Smooth muscle cell (in vitro differentiated cells): ENCODE measurements around the gene GOLGA1. TPM values are rescaled to one million over a fixed set of nuclear protein-coding genes. Genes with fewer than 3 reads are reported as not detected.

Experiments
- DNase-seq: peaks from one replicate; lab custom pipeline; 2025; ENCODE audit not compliant: unreplicated experiment; lab: John Stamatoyannopoulos, UW
- H2AFZ ChIP-seq: fragments of 200-600 bp; sonication (generic); 2 replicates; pipeline ENCODE4 v1.6.0; 2016; ENCODE audit warnings: antibody characterized with exemption, low read depth, mild to moderate bottlenecking
- H3F3A ChIP-seq: fragments of 200-600 bp; sonication (generic); 2 replicates; pipeline ENCODE4 v1.6.0; 2017; ENCODE audit warnings: antibody characterized with exemption, low read depth
- H3K27ac ChIP-seq: fragments of 200-600 bp; sonication (generic); 2 replicates; pipeline ENCODE4 v1.5.1; 2016; ENCODE audit warnings: low read depth, mild to moderate bottlenecking
- H3K27me3 ChIP-seq: fragments of 200-600 bp; sonication (generic); 2 replicates; pipeline ENCODE4 v1.6.1; 2016; ENCODE audit warnings: low read depth, mild to moderate bottlenecking
- H3K36me3 ChIP-seq: fragments of 200-600 bp; sonication (generic); 2 replicates; pipeline ENCODE4 v1.5.1; 2016; ENCODE audit warnings: low read depth
- H3K4me1 ChIP-seq: fragments of 200-600 bp; sonication (generic); 2 replicates; pipeline ENCODE4 v1.5.1; 2016; ENCODE audit warnings: low read depth
- H3K4me2 ChIP-seq: fragments of 200-600 bp; sonication (generic); 2 replicates; pipeline ENCODE4 v1.6.0; 2016; ENCODE audit warnings: mild to moderate bottlenecking
- H3K4me3 ChIP-seq: fragments of 200-600 bp; sonication (generic); 2 replicates; pipeline ENCODE4 v1.5.1; 2016; ENCODE audit warnings: mild to moderate bottlenecking
- H3K79me2 ChIP-seq: fragments of 200-600 bp; sonication (generic); 2 replicates; pipeline ENCODE4 v1.6.0; 2016; ENCODE audit warnings: low read depth, mild to moderate bottlenecking
- H3K9ac ChIP-seq: fragments of 200-600 bp; sonication (generic); 2 replicates; pipeline ENCODE4 v1.6.0; 2016; ENCODE audit warnings: low read depth
- H3K9me3 ChIP-seq: fragments of 200-600 bp; sonication (generic); replicated peaks from 2 replicates; pipeline ENCODE4 v1.5.1; 2016; ENCODE audit warnings: low read depth
- H4K20me1 ChIP-seq: fragments of 200-600 bp; sonication (generic); 2 replicates; pipeline ENCODE4 v1.6.0; 2016; ENCODE audit warnings: low read depth
- CTCF ChIP-seq: fragments of 200-600 bp; sonication (generic); IDR thresholded peaks from 2 replicates; pipeline ENCODE4 v1.5.1; 2017; ENCODE audit warnings: borderline replicate concordance, mild to moderate bottlenecking, antibody characterized with exemption; ENCODE audit not compliant: insufficient read depth, poor library complexity, severe bottlenecking
- WGBS: methylation state at CpG from one replicate; pipeline ENCODE4 v1.1.7; 2016; ENCODE audit warnings: low lambda C conversion rate; 5-methylcytosine and 5-hydroxymethylcytosine counted together
- polyA plus RNA-seq: library from polyadenylated mRNA; unstranded; fragments of >200 nt; fragmentation: Nextera tagmentation; extraction: Ambion mirVana; gene quantifications from 2 replicates; pipeline ENCODE4 v1.2.1, GENCODE V29; 2016
- total RNA-seq: library from RNA; depleted of rRNA; stranded (reverse); fragments of >200 nt; gene quantifications from 2 replicates; pipeline ENCODE4 v1.2.3, GENCODE V29; 2014

The GOLGA1 gene
- total and polyA plus RNA-seq, 2 experiments from 2014 or later = 6.8 to 11.0 TPM

- H3K9me3 ChIP-seq = no peaks in the 10 kb centered on the region
- WGBS = 87% methylated on average over 2 of the region's 2 CpGs
Measured at GRCh38 chr9:124949387-124949786, 8.5 kb upstream of the GOLGA1 start.

GRCh38 chr9:124947727-124948391 lies 7.0 kb upstream of the GOLGA1 start:
- H3K9me3 ChIP-seq = no peaks in the 10 kb centered on the region

More at GRCh38 chr9:124949387-124949786, 8.5 kb upstream of the GOLGA1 start:
- Histone ChIP-seq H3K79me2 (no peaks in the 10 kb centered on the region), H3K4me3 (no peak overlapping the region), H3K27ac (no peak overlapping the region), H3K27me3 (no peaks in the 10 kb centered on the region), H3F3A (no peaks in the 10 kb centered on the region), H3K9ac (no peak overlapping the region), H4K20me1 (no peaks in the 10 kb centered on the region), H3K4me2 (no peak overlapping the region), H2AFZ (no peak overlapping the region), H3K36me3 (no peaks in the 10 kb centered on the region), H3K4me1 (no peaks in the 10 kb centered on the region)
- no peak for TF ChIP-seq CTCF
- DNase-seq = no peak

GRCh38 chr9:124946167-124946566 lies 5.3 kb upstream of the GOLGA1 start:
- H3F3A ChIP-seq = no peaks in the 10 kb centered on the region
- no peaks in the 10 kb centered on the region for H3K27me3 ChIP-seq
- TF ChIP-seq CTCF = no peak
- no peak overlapping the region for H3K4me2 ChIP-seq
- no peak overlapping the region for H3K4me3 ChIP-seq
- no peaks in the 10 kb centered on the region for H3K4me1 ChIP-seq
- 98% methylated on average over 1 of the region's 1 CpG for WGBS
- H2AFZ ChIP-seq = no peak overlapping the region
- H3K9me3 ChIP-seq = no peaks in the 10 kb centered on the region
- H3K9ac ChIP-seq = no peak overlapping the region
- H3K36me3 ChIP-seq = no peaks in the 10 kb centered on the region
- no peak for DNase-seq
- no peaks in the 10 kb centered on the region for H3K79me2 ChIP-seq
- H4K20me1 ChIP-seq = no peaks in the 10 kb centered on the region
- H3K27ac ChIP-seq = no peak overlapping the region

More at GRCh38 chr9:124947727-124948391, 7.0 kb upstream of the GOLGA1 start:
- DNase-seq = no peak
- Histone ChIP-seq H3K4me3 (no peak overlapping the region), H3K4me2 (no peak overlapping the region), H3K9ac (no peak overlapping the region), H3K79me2 (no peaks in the 10 kb centered on the region), H2AFZ (no peak overlapping the region), H3F3A (no peaks in the 10 kb centered on the region), H4K20me1 (no peaks in the 10 kb centered on the region), H3K36me3 (no peaks in the 10 kb centered on the region), H3K27ac (no peak overlapping the region), H3K4me1 (no peaks in the 10 kb centered on the region), H3K27me3 (no peaks in the 10 kb centered on the region)
- TF ChIP-seq CTCF = no peak
- 91% methylated on average over 5 of the region's 5 CpGs for WGBS
